ENCODE measurements around the gene WRAP73. TPM values are rescaled to one million over a fixed set of nuclear protein-coding genes. Genes with fewer than 3 reads are reported as not detected.

Gene WRAP73
- total RNA-seq, 1 donor from 2014 or later, result 30.1 TPM

GRCh38 chr1:3603571-3604467 lies 46.1 kb downstream of the WRAP73 start:
- H3K27me3 Mint-ChIP-seq, result peaks cover under 1% of the 10 kb centered on the region
- ChIA-PET CTCF (interaction anchor here (0.6 kb wide), 1 partner anchor 15 kb away, joined by 5 read pairs; no protein-coding TSS in a partner anchor), POLR2A (no interaction called here)
- no peaks in the 10 kb centered on the region for H3K9me3 Mint-ChIP-seq
- DNase-seq (no peak), ATAC-seq (ENCODE audit: low read depth) (no peak)
- TF ChIP-seq CTCF (IDR thresholded peaks at IDR 0.05), result no peak
- H3K4me3 Mint-ChIP-seq, result no peak overlapping the region
- H3K36me3 Mint-ChIP-seq (ENCODE audit: low read depth), result no peaks in the 10 kb centered on the region
- no peaks in the 10 kb centered on the region for H3K4me1 Mint-ChIP-seq
- H3K27ac Mint-ChIP-seq, result no peak overlapping the region
- intact Hi-C loops (cut with micrococcal nuclease), result no loop called here

GRCh38 chr1:3603156-3603555 lies 46.7 kb downstream of the WRAP73 start:
- H3K27ac Mint-ChIP-seq, result no peak overlapping the region

GRCh38 chr1:3602375-3602774 lies 47.5 kb downstream of the WRAP73 start:
- ChIA-PET POLR2A (no interaction called here), CTCF (no interaction called here)
- no peak for TF ChIP-seq CTCF (IDR thresholded peaks at IDR 0.05)
- Mint-ChIP-seq H3K27me3 (peaks cover 2% of the 10 kb centered on the region), H3K4me1 (peaks cover 11% of the 10 kb centered on the region), H3K4me3 (no peak overlapping the region), H3K9me3 (no peaks in the 10 kb centered on the region), H3K27ac (no peak overlapping the region), H3K36me3 (ENCODE audit: low read depth) (no peaks in the 10 kb centered on the region)
- ATAC-seq (ENCODE audit: low read depth), result no peak
- no peak for DNase-seq
- intact Hi-C loops (cut with micrococcal nuclease), result no loop called here

More at GRCh38 chr1:3603156-3603555, 46.7 kb downstream of the WRAP73 start:
- no peak for TF ChIP-seq CTCF (IDR thresholded peaks at IDR 0.05)
- intact Hi-C loops (cut with micrococcal nuclease), result no loop called here
- Mint-ChIP-seq H3K4me1 (peaks cover 3% of the 10 kb centered on the region), H3K27me3 (no peaks in the 10 kb centered on the region), H3K9me3 (no peaks in the 10 kb centered on the region), H3K36me3 (ENCODE audit: low read depth) (no peaks in the 10 kb centered on the region), H3K4me3 (no peak overlapping the region)
- ChIA-PET POLR2A (no interaction called here), CTCF (no interaction called here)
- DNase-seq (no peak), ATAC-seq (ENCODE audit: low read depth) (no peak)

- Mint-ChIP-seq H3K27ac (no peak overlapping the region), H3K4me1 (peaks cover 18% of the 10 kb centered on the region), H3K9me3 (no peaks in the 10 kb centered on the region), H3K27me3 (peaks cover 2% of the 10 kb centered on the region), H3K36me3 (ENCODE audit: low read depth) (no peaks in the 10 kb centered on the region), H3K4me3 (no peak overlapping the region)
- intact Hi-C loops (cut with micrococcal nuclease), result no loop called here
- ChIA-PET CTCF (no interaction called here), POLR2A (no interaction called here)
- ATAC-seq (ENCODE audit: low read depth), result no peak
- TF ChIP-seq CTCF (IDR thresholded peaks at IDR 0.05), result no peak
- DNase-seq, result no peak
Measured at GRCh38 chr1:3601743-3602142, 48.2 kb downstream of the WRAP73 start.

GRCh38 chr1:3600354-3600753 lies 49.5 kb downstream of the WRAP73 start:
- peaks cover 18% of the 10 kb centered on the region for H3K4me1 Mint-ChIP-seq
- intact Hi-C loops (cut with micrococcal nuclease), result no loop called here
- POLR2A ChIA-PET, result no interaction called here
- H3K27ac Mint-ChIP-seq, result no peak overlapping the region
- DNase-seq, result no peak
- CTCF ChIA-PET, result no interaction called here
- H3K36me3 Mint-ChIP-seq (ENCODE audit: low read depth), result no peaks in the 10 kb centered on the region
- no peak for ATAC-seq (ENCODE audit: low read depth)
- no peaks in the 10 kb centered on the region for H3K9me3 Mint-ChIP-seq
- H3K4me3 Mint-ChIP-seq, result no peak overlapping the region
- no peak for TF ChIP-seq CTCF (IDR thresholded peaks at IDR 0.05)
- H3K27me3 Mint-ChIP-seq, result peaks cover 2% of the 10 kb centered on the region

Data from activated B cell treated with CpG ODN at 0.5 μM for 24 hours (primary cell).